Astrocyte of the cerebellum (primary cell): Measurements from ENCODE around the gene PDCD10.

Experiments
- DNase-seq: peaks from one replicate; pipeline ENCODE4 v3.0.0-alpha.2; 2011; ENCODE audit warnings: low read depth
- H3K4me3 ChIP-seq: 2 replicates; pipeline ENCODE4 v1.5.1; 2011; ENCODE audit warnings: mild to moderate bottlenecking, low read depth, low read length, moderate library complexity
- CTCF ChIP-seq: IDR thresholded peaks from 2 replicates; pipeline ENCODE4 v1.5.1; 2012; ENCODE audit warnings: low read length, low read depth, moderate library complexity, mild to moderate bottlenecking; ENCODE audit errors: missing control alignments
- in situ Hi-C: cut with HindIII; loops from 2 replicates; pipeline ENCODE4 v1.10.0; 2017; ENCODE audit warnings: low sequenced_read_pairs

The PDCD10 gene

GRCh38 chr3:167772992-167773391 lies 38.3 kb upstream of the PDCD10 start:
- TF ChIP-seq CTCF = no peak
- no peak for DNase-seq
- no peak overlapping the region for H3K4me3 ChIP-seq
- in situ Hi-C loops = no loop called here

- no peak overlapping the region for H3K4me3 ChIP-seq
- DNase-seq = no peak
- no peak for TF ChIP-seq CTCF
- in situ Hi-C loops = no loop called here
Observed at GRCh38 chr3:167762296-167762695, 27.6 kb upstream of the PDCD10 start.

GRCh38 chr3:167761302-167761701 lies 26.6 kb upstream of the PDCD10 start:
- no peak overlapping the region for H3K4me3 ChIP-seq
- no peak for DNase-seq
- TF ChIP-seq CTCF = no peak
- in situ Hi-C loops = no loop called here

GRCh38 chr3:167754049-167754448 lies 19.4 kb upstream of the PDCD10 start:
- H3K4me3 ChIP-seq = no peak overlapping the region
- in situ Hi-C loops = no loop called here
- DNase-seq = no peak
- TF ChIP-seq CTCF = no peak

GRCh38 chr3:167750272-167750971 lies 15.7 kb upstream of the PDCD10 start:
- no peak overlapping the region for H3K4me3 ChIP-seq
- DNase-seq = no peak
- in situ Hi-C loops = no loop called here
- TF ChIP-seq CTCF = no peak

GRCh38 chr3:167749728-167750127 lies 15.0 kb upstream of the PDCD10 start:
- no peak overlapping the region for H3K4me3 ChIP-seq
- in situ Hi-C loops = no loop called here
- no peak for TF ChIP-seq CTCF
- DNase-seq = no peak
